Measurements from ENCODE around the gene TP53.

TP53 gene

GRCh38 chr17:7656958-7657609 is 30.2 kb downstream of the TP53 start:
- no peak overlapping the region for H3K27ac ChIP-seq
- no peak for TF ChIP-seq CTCF (conservative IDR thresholded peaks at IDR 0.05)

DNA sequence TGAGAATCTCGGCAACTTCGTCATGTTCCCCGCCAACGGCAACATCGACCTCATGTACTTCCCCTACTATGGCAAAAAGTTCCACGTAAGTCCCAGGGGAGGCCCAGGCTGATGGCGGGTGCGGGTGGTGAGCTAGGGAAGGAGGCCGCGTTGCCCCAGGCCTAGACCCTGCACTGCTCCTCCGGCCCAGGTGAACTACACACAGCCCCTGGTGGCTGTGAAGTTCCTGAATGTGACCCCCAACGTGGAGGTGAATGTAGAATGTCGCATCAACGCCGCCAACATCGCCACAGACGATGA is 31.8 kb downstream of the TP53 start:
- no peak for TF ChIP-seq CTCF (conservative IDR thresholded peaks at IDR 0.05)
- H3K27ac ChIP-seq, result no peak overlapping the region

GRCh38 chr17:7654832-7655540 is 32.3 kb downstream of the TP53 start:
- no peak for TF ChIP-seq CTCF (conservative IDR thresholded peaks at IDR 0.05)
- H3K27ac ChIP-seq, result no peak overlapping the region

- no peak for TF ChIP-seq CTCF (conservative IDR thresholded peaks at IDR 0.05)
- H3K27ac ChIP-seq, result no peak overlapping the region
Observed at GRCh38 chr17:7652388-7653356, 34.6 kb downstream of the TP53 start.

DNA sequence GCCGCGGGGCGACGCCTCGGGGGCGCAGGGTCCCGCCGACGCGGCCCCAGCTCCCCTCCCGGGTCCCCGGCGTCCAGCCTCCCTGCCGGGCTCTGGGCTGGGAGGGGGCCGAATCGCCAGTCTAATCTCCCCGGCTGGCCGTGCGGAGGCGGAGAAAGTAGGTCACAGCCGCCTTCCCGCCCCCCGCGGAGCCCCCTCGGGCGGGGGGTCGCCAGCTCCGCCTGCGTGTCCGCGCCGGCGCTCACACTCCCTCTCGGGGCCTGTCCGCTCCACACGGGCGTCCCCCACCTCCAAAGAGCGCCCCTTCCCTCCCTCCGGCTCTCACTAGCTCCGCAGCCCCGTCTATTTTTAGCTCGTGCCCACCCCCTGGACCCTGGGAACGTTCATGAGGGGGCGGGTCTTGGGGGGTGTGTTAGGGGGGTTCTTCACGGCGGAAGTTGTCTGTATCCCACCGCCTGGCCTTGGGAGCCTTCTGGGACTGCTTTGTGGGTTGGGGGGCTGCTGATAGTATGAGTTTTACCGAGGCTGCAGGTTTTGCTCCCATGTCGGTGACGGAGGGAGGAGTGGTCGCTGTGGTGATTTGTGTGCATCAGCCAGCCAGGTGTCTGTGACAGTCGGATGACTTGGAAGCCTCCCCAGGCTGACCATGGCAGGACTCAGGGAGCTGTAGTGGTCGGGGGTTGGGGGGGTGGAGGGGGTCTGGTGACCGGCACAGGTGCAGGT is 35.5 kb downstream of the TP53 start:
- H3K27ac ChIP-seq, result no peak overlapping the region
- TF ChIP-seq CTCF (conservative IDR thresholded peaks at IDR 0.05), result no peak

DNA sequence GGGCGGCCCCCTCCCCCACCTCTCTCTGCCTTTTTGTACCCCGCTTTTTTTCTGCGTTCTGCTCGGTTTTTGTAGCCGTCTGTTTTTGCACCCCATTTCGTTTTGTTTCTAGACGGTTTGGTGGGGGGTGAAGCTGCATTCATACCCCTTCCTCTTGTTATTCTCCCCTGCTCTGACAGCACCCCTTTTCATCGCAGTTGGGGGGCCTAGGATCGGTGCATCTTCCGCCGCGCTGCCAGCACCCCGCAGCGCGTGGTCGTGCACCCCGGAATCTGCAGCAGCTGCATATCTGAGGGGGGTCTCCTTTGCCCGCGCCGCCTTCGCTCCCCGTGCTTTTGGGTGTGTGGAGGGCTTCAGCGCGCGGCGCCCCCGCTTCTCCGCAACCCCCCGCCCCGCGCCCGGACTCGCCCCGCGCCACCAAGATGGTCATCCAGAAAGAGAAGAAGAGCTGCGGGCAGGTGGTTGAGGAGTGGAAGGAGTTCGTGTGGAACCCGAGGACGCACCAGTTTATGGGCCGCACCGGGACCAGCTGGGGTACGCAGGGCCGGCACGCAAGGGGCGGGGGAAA is 36.1 kb downstream of the TP53 start:
- H3K27ac ChIP-seq, result no peak overlapping the region
- no peak for TF ChIP-seq CTCF (conservative IDR thresholded peaks at IDR 0.05)
